Ishikawa (cell line): ENCODE measurements around the gene RNU7-1.

ENCODE experiments used
- CEBPB ChIP-seq: IDR thresholded peaks from 2 replicates; pipeline ENCODE4 v1.6.1; 2012
- CREB1 ChIP-seq: IDR thresholded peaks from 2 replicates; pipeline ENCODE4 v1.6.1; 2012; ENCODE audit warnings: low read depth
- EGR1 ChIP-seq: IDR thresholded peaks from 2 replicates; pipeline ENCODE4 v1.6.1; 2012
- EP300 ChIP-seq: IDR thresholded peaks from 2 replicates; pipeline ENCODE4 v1.6.1; 2012; ENCODE audit warnings: borderline replicate concordance
- FOXM1 ChIP-seq: IDR thresholded peaks from 2 replicates; pipeline ENCODE4 v1.6.1; 2012; ENCODE audit warnings: low read depth, borderline replicate concordance
- MAX ChIP-seq: IDR thresholded peaks from 2 replicates; pipeline ENCODE4 v1.6.1; 2012
- NFIC ChIP-seq: IDR thresholded peaks from 2 replicates; pipeline ENCODE4 v1.6.1; 2012
- RAD21 ChIP-seq: IDR thresholded peaks from 2 replicates; pipeline ENCODE4 v1.6.1; 2012; ENCODE audit warnings: low read depth
- TAF1 ChIP-seq: IDR thresholded peaks from 2 replicates; pipeline ENCODE4 v1.6.1; 2012; ENCODE audit warnings: low read depth, mild to moderate bottlenecking
- TCF12 ChIP-seq: IDR thresholded peaks from 2 replicates; pipeline ENCODE4 v1.6.1; 2012; ENCODE audit warnings: low read depth
- TEAD4 ChIP-seq: IDR thresholded peaks from 2 replicates; pipeline ENCODE4 v1.6.1; 2012
- USF1 ChIP-seq: IDR thresholded peaks from 2 replicates; pipeline ENCODE4 v1.6.1; 2012
- YY1 ChIP-seq: IDR thresholded peaks from 2 replicates; pipeline ENCODE4 v1.6.1; 2012; ENCODE audit warnings: low read depth
- ZBTB7A ChIP-seq: IDR thresholded peaks from 2 replicates; pipeline ENCODE4 v1.6.1; 2012; ENCODE audit warnings: low read depth
- TF ChIP-seq, protein P1 (sequence below): IDR thresholded peaks from 2 replicates; pipeline ENCODE4 v1.6.1; 2012; ENCODE audit warnings: low read depth, mild to moderate bottlenecking

The RNU7-1 gene

DNA sequence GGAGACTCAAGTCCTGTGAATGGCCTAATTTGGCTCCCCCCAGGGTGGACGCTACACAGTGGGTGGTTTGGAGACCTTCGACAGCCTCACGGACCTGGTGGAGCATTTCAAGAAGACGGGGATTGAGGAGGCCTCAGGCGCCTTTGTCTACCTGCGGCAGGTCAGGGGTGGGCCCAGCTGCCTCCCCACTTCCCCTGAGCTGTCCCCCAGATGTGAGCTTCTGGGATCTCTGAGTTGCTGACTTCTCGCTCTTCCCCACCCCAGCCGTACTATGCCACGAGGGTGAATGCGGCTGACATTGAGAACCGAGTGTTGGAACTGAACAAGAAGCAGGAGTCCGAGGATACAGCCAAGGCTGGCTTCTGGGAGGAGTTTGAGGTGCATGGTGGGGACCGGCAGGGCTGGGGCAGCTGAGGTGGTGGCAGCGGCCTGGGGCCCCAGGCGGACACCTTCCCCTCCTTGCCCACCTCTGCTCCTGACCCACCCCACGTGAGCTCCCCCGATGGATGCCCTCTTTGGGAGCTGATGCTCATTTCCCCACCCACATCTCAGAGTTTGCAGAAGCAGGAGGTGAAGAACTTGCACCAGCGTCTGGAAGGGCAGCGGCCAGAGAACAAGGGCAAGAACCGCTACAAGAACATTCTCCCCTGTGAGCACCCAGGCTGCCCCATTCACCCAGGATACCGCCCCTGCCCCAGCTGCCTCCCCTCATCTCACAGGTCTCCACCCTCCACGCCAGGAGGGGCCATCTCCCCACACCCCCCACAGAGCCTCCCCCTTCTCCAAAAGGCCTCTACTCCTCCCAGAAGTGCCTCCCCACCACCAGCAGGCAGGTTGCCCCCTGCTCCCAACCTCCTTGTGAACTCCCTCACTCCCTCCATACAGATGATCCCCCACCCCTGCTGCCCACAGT lies 11.7 kb downstream of the RNU7-1 start:
- TF ChIP-seq MAX = no peak
- no peak for TF ChIP-seq ZBTB7A
- TF ChIP-seq TAF1 = no peak
- no peak for TF ChIP-seq CREB1
- no peak for TF ChIP-seq YY1
- no peak for TF ChIP-seq FOXM1
- no peak for TF ChIP-seq EGR1

DNA sequence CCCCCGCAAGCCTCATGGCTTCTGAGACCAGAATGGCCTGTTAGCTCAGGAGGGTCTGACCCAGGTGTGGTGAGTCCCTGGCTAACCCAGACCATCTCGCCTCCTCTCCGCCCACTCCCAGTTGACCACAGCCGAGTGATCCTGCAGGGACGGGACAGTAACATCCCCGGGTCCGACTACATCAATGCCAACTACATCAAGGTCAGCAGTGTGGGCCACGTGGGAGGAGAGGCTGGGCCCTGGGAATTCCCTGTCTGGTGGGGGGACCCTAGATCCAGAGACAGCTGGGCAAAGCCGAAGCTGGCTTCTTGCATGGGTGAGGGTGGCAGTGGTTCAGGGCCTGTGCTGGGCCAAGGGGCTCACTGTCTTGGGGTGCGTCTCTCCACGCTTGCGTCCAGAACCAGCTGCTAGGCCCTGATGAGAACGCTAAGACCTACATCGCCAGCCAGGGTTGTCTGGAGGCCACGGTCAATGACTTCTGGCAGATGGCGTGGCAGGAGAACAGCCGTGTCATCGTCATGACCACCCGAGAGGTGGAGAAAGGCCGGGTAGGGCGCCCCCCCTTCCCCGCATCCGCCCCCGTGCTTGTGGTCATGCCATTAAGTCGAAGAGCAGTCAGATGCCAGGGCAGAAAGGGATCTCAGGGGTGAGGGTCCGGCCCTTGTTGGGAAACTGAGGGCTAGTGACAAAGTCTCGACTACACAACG lies 12.6 kb downstream of the RNU7-1 start:
- TF ChIP-seq EGR1 (no peak), TEAD4 (no peak), ZBTB7A (no peak), RAD21 (no peak), TCF12 (no peak), TAF1 (no peak), MAX (no peak), USF1 (no peak), FOXM1 (no peak), YY1 (no peak), CREB1 (no peak), NFIC (no peak), CEBPB (no peak), EP300 (no peak)
- TF ChIP-seq, protein P1, sequence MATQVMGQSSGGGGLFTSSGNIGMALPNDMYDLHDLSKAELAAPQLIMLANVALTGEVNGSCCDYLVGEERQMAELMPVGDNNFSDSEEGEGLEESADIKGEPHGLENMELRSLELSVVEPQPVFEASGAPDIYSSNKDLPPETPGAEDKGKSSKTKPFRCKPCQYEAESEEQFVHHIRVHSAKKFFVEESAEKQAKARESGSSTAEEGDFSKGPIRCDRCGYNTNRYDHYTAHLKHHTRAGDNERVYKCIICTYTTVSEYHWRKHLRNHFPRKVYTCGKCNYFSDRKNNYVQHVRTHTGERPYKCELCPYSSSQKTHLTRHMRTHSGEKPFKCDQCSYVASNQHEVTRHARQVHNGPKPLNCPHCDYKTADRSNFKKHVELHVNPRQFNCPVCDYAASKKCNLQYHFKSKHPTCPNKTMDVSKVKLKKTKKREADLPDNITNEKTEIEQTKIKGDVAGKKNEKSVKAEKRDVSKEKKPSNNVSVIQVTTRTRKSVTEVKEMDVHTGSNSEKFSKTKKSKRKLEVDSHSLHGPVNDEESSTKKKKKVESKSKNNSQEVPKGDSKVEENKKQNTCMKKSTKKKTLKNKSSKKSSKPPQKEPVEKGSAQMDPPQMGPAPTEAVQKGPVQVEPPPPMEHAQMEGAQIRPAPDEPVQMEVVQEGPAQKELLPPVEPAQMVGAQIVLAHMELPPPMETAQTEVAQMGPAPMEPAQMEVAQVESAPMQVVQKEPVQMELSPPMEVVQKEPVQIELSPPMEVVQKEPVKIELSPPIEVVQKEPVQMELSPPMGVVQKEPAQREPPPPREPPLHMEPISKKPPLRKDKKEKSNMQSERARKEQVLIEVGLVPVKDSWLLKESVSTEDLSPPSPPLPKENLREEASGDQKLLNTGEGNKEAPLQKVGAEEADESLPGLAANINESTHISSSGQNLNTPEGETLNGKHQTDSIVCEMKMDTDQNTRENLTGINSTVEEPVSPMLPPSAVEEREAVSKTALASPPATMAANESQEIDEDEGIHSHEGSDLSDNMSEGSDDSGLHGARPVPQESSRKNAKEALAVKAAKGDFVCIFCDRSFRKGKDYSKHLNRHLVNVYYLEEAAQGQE = no peak

GRCh38 chr12:6957151-6957701 lies 13.6 kb downstream of the RNU7-1 start:
- TF ChIP-seq NFIC (no peak), TEAD4 (no peak), TAF1 (no peak), EP300 (no peak), RAD21 (no peak), ZBTB7A (no peak), CEBPB (no peak), TCF12 (no peak), FOXM1 (no peak), MAX (no peak), CREB1 (no peak), YY1 (no peak), EGR1 (no peak), USF1 (no peak)
- TF ChIP-seq, protein P1 = no peak

DNA sequence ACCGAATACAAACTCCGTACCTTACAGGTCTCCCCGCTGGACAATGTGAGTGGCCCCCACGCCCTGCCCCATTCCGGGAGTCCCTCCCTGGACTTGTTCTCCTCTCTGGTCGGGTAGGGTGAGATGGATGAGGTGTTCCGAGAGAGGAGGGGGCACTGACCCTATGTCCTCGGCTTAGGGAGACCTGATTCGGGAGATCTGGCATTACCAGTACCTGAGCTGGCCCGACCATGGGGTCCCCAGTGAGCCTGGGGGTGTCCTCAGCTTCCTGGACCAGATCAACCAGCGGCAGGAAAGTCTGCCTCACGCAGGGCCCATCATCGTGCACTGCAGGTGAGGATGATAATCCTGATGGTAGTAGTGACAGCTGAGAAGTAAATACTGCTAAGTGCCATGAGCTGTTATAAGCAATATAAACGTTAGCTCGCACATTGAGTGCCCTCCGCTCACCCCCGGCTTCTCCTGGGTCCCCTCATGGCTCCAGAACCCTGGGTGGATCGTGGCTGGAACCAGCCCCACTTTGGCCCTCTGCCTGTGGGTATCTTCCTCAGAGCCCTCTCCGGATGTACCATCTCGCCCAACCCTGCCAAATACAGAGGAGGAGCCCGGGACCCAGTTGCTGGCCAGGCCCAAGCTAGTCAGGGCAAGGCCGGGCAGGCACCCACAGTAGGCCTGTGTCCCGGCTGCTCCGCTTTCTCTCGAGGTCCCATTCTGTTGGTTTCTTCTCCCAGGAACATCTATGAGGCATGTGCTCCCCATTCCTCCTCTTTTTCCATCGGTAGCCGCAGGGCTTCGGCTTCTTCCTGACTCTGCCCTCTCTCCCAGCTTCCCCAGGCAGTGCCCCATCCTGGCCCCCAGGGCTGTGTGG lies 14.4 kb downstream of the RNU7-1 start:
- TF ChIP-seq CREB1 = no peak

GRCh38 chr12:6958609-6959057 lies 15.0 kb downstream of the RNU7-1 start:
- TF ChIP-seq, protein P1 = no peak
- TF ChIP-seq TEAD4 = no peak
- TF ChIP-seq TAF1 = no peak
- no peak for TF ChIP-seq ZBTB7A
- TF ChIP-seq FOXM1 = no peak
- TF ChIP-seq NFIC = no peak
- no peak for TF ChIP-seq RAD21
- TF ChIP-seq CEBPB = no peak
